ENCODE data around the gene AADACL4. TPM values are rescaled to one million over a fixed set of nuclear protein-coding genes. Genes with fewer than 3 reads are reported as not detected.
A peak's percentile ranks its signal among the peaks of the same experiment; 100 is the strongest.

Gene AADACL4
- total and polyA plus RNA-seq, 2 experiments from 2014 or later = 0.20 TPM; not detected in 1

- DNase-seq (ENCODE audit: low spot score) = peak; percentile 61
- TF ChIP-seq CTCF (IDR thresholded peaks at IDR 0.05; ENCODE audit: poor library complexity) = peak; percentile 33
- no peak for TF ChIP-seq EZH2phosphoT487 (IDR thresholded peaks at IDR 0.05; ENCODE audit: low read depth, severe bottlenecking, unreplicated experiment)
- H3K9me2 ChIP-seq (replicated peaks; ENCODE audit: insufficient read depth) = no peaks in the 10 kb centered on the region
- no peak overlapping the region for H3K4me2 ChIP-seq
- H3K27me3 ChIP-seq = no peaks in the 10 kb centered on the region
- H3K9me3 ChIP-seq (ENCODE audit: low read depth) = no peaks in the 10 kb centered on the region
- H3K4me3 ChIP-seq = no peak overlapping the region
- H3K4me1 ChIP-seq (ENCODE audit: insufficient read depth) = peaks cover 61% of the 10 kb centered on the region
- H3K36me3 ChIP-seq (replicated peaks; ENCODE audit: insufficient read depth, low read depth) = no peaks in the 10 kb centered on the region
- WGBS (ENCODE audit: low lambda C conversion rate, missing lambda C conversion rate) = 73% methylated on average over 9 of the region's 9 CpGs
- H3K27ac ChIP-seq = no peak overlapping the region
- H2AFZ ChIP-seq = no peak overlapping the region
- peaks cover 92% of the 10 kb centered on the region for H3K79me2 ChIP-seq
- H4K20me1 ChIP-seq (ENCODE audit: insufficient read depth, poor library complexity, severe bottlenecking) = peaks cover 66% of the 10 kb centered on the region
Measured at GRCh38 chr1:12600880-12601633, 42.8 kb upstream of the AADACL4 start.

- peaks cover 63% of the 10 kb centered on the region for H4K20me1 ChIP-seq (ENCODE audit: insufficient read depth, poor library complexity, severe bottlenecking)
- H3K4me1 ChIP-seq (ENCODE audit: insufficient read depth) = peaks cover 52% of the 10 kb centered on the region
- H3K27ac ChIP-seq = no peak overlapping the region
- TF ChIP-seq EZH2 (IDR thresholded peaks at IDR 0.05; ENCODE audit: borderline replicate concordance) (no peak), EZH2phosphoT487 (IDR thresholded peaks at IDR 0.05; ENCODE audit: low read depth, severe bottlenecking, unreplicated experiment) (no peak), CTCF (IDR thresholded peaks at IDR 0.05; ENCODE audit: poor library complexity) (no peak)
- H3K27me3 ChIP-seq = no peaks in the 10 kb centered on the region
- H3K9me2 ChIP-seq (replicated peaks; ENCODE audit: insufficient read depth) = no peaks in the 10 kb centered on the region
- no peak overlapping the region for H3K4me3 ChIP-seq
- peak overlapping the region; percentile 41 for H3K4me2 ChIP-seq
- no peaks in the 10 kb centered on the region for H3K36me3 ChIP-seq (replicated peaks; ENCODE audit: insufficient read depth, low read depth)
- peak; percentile 56 for DNase-seq (ENCODE audit: low spot score)
- H2AFZ ChIP-seq = no peak overlapping the region
- H3K79me2 ChIP-seq = peaks cover 97% of the 10 kb centered on the region
- no peaks in the 10 kb centered on the region for H3K9me3 ChIP-seq (ENCODE audit: low read depth)
- WGBS (ENCODE audit: low lambda C conversion rate, missing lambda C conversion rate) = 74% methylated on average over 13 of the region's 13 CpGs
Measured at GRCh38 chr1:12601700-12602658, 41.9 kb upstream of the AADACL4 start.

DNA sequence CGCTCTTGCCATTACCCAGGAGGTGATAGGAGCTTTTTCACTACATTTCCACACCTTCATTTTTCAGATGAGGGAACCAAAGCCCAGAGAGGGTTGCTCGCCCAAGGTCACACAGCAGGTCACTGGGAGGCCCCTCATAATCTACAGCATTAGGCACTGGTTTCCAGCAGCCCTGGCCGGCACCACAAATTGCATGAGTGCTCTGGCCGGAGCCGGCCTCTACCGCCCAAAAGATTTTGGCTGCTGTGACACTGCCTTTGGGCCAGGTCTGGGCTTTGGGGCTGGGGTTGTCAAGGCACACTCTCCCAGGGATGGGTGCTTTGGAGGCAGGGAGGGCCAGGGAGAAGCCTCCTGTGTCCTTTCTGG, 41.2 kb upstream of the AADACL4 start:
- Histone ChIP-seq H3K4me2 (peak overlapping the region; percentile 41), H3K27ac (no peak overlapping the region), H3K36me3 (replicated peaks; ENCODE audit: insufficient read depth, low read depth) (no peaks in the 10 kb centered on the region)

More for the DNA sequence above, 41.2 kb upstream of the AADACL4 start:
- Histone ChIP-seq H3K27me3 (no peaks in the 10 kb centered on the region), H3K79me2 (peaks cover 97% of the 10 kb centered on the region), H2AFZ (no peak overlapping the region), H3K9me3 (ENCODE audit: low read depth) (no peaks in the 10 kb centered on the region), H3K4me1 (ENCODE audit: insufficient read depth) (peaks cover 47% of the 10 kb centered on the region), H3K9me2 (replicated peaks; ENCODE audit: insufficient read depth) (no peaks in the 10 kb centered on the region), H4K20me1 (ENCODE audit: insufficient read depth, poor library complexity, severe bottlenecking) (peaks cover 57% of the 10 kb centered on the region), H3K4me3 (no peak overlapping the region)
- no peak for TF ChIP-seq EZH2phosphoT487 (IDR thresholded peaks at IDR 0.05; ENCODE audit: low read depth, severe bottlenecking, unreplicated experiment)
- no peak for TF ChIP-seq EZH2 (IDR thresholded peaks at IDR 0.05; ENCODE audit: borderline replicate concordance)
- no peak for TF ChIP-seq CTCF (IDR thresholded peaks at IDR 0.05; ENCODE audit: poor library complexity)
- DNase-seq (ENCODE audit: low spot score) = no peak
- 93% methylated on average over 6 of the region's 6 CpGs for WGBS (ENCODE audit: low lambda C conversion rate, missing lambda C conversion rate)

All from hepatocyte (in vitro differentiated cells).